ENCODE measurements around the gene PNKD.
"Not testable (repeated sequence)": the region's sequence is repeated elsewhere in the genome, so short reads cannot be mapped to it uniquely, and the experiment has no call there.

Gene PNKD

GRCh38 chr2:218272531-218273212 is 2.4 kb downstream of the PNKD start:
- DNase-seq (ENCODE audit: low read depth in 3 of 3): peak; percentile 47 to 69 (median 63)

DNA sequence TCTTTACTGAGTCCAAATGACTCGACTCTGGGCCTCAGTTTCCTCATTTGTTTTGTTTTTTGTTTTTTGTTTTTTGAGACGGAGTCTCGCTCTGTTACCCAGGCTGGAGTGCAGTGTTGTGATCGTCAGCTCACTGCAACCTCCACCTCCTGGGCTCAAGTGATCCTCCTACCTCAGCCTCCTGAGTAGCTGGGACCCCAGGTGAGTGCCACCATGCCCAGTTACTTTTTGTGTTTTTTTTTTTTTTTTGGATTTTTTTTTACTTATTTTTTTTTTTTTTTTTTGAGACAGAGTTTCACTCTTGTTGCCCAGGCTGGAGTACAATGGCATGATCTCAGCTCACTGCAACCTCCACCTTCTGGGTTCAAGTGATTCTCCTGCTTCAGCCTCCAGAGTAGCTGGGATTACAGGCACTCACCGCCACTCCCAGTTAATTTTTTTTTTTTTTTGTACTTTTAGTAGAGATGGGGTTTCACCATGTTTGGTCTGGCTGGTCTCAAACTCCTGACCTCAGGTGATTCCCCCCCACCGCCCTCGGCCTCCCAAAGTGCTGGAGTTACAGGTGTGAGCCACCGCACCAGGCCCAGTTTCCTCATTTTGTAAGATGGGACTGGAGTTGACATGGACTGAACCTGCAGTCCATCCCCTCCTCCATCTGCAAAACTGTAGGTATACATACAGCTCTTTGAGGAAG is 3.0 kb downstream of the PNKD start:
- not testable (repeated sequence) for DNase-seq (ENCODE audit: low read depth in 3 of 3)

GRCh38 chr2:218273908-218274249 is 3.6 kb downstream of the PNKD start:
- no peak for DNase-seq (ENCODE audit: low read depth in 3 of 3)

DNA sequence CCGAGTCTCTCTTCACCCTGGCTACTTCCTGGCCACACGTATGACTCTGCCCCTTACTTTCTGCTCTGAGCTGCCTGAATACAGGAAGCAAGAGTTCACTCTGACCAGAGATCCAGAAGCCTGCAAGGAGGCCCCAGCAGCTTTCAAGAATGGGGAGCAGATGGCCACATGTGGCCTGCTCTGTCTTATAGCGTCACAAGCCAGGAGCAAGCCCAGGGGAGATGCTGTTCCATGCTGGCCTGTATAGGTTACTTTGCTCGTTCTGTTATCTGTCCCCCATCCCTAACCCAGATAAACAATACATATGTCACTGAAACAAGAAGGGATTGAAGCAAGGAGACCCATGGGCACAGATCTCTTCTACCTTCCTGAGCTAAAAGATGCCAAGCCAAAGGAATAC is 4.3 kb downstream of the PNKD start:
- DNase-seq (ENCODE audit: low read depth in 3 of 3): no peak

- no peak for DNase-seq (ENCODE audit: low read depth in 3 of 3)
Observed at GRCh38 chr2:218275371-218276072, 5.2 kb downstream of the PNKD start.

DNA sequence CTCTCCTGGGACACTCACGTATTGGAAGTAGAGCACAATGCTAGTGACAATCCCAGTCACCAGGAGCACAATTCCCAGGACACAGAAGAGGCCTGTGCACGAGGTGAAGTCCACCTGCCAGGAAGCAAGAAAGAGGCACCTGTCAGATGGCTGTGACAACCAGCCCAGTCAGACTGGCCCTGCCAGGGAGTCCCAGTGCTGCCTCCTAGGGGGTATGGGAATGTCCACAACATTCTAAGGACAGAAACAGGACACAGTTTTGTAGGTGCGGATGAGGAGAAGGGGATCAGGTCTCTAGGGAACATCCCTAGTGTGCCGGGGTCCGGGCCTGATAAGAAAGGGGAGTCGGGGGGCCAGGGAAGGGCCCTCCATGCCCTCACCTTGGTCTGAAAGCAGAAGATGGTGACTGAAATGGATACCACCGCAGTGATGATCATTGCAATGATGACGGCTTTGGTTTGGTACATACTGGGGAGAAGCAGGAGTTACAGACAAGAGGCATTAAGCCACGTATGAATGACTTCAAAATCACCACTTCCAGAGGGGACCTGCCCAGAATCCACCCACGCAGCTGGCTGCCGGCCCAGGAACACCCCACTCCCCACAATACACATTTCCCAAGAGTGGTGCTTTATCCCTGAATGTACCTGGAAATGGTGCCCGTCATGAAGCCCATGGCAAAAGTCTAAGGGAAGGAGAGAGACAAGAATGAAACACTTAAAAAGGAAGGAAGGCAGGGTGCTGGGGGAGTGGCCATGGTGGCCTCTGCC is 6.9 kb downstream of the PNKD start:
- no peak for DNase-seq (ENCODE audit: low read depth in 3 of 3)

- no peak for DNase-seq (ENCODE audit: low read depth in 3 of 3)
Observed at GRCh38 chr2:218277921-218278320, 7.6 kb downstream of the PNKD start.

GRCh38 chr2:218278531-218279360 is 8.4 kb downstream of the PNKD start:
- no peak for DNase-seq (ENCODE audit: low read depth in 3 of 3)

- DNase-seq (ENCODE audit: low read depth in 3 of 3): no peak
Observed at GRCh38 chr2:218280260-218280870, 10.0 kb downstream of the PNKD start.

- no peak for DNase-seq (ENCODE audit: low read depth in 3 of 3)
Observed at GRCh38 chr2:218281449-218281848, 11.1 kb downstream of the PNKD start.

DNA sequence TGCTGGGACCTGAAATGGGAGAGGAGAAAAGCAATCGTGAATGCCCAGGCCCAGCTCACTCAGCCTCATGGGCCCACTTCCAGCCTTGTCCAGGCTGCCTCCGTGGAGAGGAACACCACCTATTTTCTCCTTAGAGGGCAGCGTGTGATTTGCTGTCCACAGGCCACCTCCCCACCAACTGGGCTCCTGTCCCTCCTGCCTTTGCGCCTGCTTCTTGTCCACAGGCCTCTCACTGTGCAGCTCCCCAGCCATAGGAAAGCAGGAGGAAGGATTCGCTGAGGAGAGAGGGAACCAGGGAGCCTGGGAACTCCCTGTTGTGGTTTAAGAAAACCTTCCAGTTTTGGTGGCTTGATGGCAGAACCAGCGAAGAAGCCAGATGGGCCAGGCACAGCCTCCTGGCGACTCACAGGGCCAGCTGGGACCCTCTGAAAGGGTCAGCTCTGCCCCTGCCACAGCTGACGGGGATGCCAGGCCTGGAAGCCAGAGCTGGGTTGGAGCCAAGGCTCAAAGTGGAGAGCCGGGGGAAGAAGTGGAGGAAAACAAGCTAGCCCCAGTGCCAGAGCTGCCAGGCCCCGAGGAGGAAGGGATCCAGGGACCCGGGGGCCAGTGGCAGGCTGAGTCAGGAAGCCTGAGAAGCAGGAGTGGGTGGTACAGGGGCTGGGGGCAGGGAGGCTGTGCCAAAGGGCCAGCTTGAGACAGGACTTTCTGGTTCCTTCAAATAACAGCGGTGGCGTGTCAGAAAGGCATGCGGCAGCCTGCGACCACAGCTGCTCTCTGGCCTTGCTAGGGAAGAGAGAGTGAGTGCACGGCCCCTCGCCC is 12.1 kb downstream of the PNKD start:
- no peak for DNase-seq (ENCODE audit: low read depth in 3 of 3)

DNA sequence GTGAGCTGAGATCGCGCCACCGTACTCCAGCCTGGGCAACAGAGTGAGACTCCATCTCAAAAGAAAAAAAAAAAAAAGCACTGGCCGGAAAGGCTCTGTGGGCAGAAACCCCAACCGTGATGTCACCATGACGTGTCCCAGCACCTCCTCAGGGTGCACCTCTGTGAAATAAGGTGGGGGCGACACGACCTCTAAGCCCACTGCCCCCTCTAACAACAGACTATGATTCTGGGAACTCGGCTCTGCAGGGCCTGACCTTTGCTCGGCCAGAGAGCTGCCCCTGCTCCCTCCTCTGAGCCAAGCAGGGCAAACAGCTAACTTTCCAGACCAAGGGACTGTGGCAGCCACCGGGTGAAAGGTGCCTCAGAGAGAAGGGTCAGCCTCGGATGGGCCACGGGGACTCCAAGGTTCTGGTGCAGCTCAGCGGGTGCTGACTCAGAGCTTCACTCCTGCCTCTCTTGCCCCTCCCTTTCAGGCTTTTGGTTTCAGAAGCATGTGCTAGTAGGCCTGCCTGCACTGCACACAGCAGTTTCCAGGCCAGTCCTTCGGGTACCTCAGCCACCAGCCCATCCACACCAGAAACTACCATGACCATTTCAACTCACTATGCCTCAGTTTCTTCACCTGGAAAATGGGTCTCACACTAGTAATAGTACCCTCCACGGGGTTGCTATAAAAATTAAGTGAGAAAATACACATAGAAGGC is 13.9 kb downstream of the PNKD start:
- peak; percentile 24 to 44 (median 38) for DNase-seq (ENCODE audit: low read depth in 3 of 3)

GRCh38 chr2:218285604-218286003 is 15.3 kb downstream of the PNKD start:
- no peak for DNase-seq (ENCODE audit: low read depth in 3 of 3)

DNA sequence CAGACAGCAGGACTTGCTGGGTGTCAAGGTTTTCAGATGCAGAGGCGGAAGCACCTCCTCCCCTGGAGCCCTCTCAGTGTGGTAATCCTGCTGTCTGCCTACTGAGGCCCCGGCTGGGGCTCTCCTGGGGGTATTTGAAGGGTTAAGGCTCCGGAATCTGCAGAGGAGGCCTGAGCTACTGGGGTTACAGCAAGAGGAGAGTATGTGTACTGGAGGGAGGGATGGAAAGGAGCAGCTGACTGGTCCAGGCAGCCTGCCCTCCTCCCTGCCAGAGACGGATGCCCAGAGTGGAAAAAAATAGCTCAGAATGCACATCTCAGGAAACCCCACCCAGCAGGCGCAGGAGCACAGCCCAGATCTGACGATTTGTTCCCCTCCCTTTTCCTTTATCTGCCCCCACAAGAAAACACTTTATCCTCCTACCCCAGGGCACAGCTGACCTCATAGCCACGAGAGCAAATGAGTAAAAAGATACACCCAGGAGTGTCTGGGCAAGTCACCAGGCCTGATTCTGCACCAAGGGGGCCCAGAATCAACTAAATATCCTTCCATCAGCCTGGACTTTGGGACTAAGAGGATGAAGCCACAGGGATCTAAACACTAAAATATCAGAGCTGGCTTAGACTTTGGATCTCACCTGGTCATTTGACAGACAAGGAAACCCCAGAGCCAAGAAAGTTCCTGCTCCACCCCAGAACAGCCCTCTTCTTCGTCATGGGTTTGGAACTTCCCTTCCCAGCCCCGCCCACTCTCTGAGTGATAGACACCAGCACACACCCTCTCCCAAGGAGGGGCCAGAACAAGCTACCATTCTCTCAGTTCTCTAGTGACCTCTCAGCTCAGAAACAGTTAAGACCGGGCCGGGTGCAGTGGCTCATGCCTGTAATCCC is 16.5 kb downstream of the PNKD start:
- DNase-seq (ENCODE audit: low read depth in 3 of 3): peak; percentile 40 to 70 (median 65)

- DNase-seq (ENCODE audit: low read depth in 3 of 3): no peak
Observed at GRCh38 chr2:218289639-218290315, 19.5 kb downstream of the PNKD start.

DNA sequence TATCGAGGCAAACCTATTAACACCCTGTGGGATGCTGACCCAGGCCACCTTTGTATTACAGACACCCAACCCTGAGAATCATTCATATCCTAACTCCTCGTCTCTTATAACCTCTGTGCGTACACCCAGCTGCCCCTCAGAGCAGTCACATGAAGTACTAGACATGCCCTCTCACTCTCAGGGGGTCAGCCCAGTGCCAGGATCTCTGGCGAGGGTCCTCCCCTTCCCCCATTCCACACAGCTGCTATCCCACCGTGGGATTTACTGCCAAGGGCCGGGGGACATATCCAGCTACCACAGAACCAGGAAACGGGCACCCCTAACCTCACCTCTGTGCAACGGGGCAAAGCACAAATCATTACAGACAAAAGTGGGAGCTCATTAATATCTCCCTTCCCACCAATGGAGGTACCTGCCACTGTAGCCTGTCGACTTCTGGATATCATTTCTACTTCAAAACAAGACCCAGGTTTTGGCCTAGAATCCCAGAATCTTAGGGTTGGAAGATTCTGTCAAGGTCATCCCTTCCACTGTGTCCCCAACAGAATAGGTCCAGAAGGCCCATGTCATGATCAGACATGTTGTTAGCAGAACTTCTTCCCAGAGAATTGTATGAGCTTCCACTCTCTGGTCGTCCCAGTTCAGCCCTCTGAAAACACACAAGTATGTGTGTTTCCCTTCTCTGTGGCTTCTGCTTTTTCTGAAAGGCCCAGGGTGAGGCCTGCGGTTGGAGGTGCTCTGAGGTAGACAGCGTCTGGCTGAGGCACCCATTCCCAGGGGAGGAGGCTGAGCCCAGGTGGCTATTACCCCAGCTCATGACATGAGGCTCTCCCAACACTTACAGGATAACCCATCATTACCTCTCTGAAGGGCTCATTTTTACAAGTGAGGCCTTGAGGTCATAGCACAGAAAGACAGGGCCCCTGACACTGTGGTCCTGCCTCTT is 20.3 kb downstream of the PNKD start:
- no peak for DNase-seq (ENCODE audit: low read depth in 3 of 3)

All from stimulated activated CD4-positive, alpha-beta T cell treated with anti-CD3 and anti-CD28 coated beads, TNF-alpha, amount 100 ng/mL, for 4 hours (primary cell).